Fibroblast of the conjunctiva (primary cell): ENCODE results near the gene DOCK6.
A peak's percentile ranks its signal among the peaks of the same experiment; 100 is the strongest.
"Not testable (repeated sequence)": the region's sequence is repeated elsewhere in the genome, so short reads cannot be mapped to it uniquely, and the experiment has no call there.

Experiments used
- DNase-seq: peaks from one replicate; pipeline ENCODE4 v3.0.0-alpha.2; 2010; ENCODE audit warnings: low read depth

The DOCK6 gene

DNA sequence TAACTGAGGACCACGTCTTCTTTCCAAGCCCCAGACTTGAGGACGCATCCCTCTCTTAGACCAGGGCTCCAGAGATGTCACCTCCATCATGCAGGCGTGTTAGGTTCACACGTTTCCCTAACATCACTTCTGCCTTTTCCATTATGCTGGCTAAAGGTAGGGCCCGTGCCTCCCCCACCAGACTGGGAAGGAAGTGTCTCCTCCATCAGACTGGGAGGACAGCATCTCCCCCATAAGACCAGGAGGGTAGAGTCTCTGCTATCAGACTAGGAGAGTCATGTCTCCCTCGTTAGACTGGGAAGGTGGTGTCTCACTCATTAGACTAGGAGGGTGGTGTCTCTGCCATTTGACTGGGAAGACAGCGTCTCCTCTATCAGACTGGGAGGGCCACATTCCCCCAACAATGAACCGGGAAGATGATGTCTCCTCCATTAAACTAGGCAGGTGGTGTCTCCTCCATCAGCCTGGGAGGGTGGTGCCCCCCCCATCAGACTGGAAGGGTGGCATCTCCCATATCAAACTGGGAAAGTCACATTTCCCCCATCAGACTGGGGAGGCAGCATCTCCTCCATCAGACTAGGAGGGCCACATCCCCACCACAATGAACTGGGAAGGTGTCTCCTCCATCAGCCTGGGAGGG, 88.7 kb downstream of the DOCK6 start:
- DNase-seq = no peak

DNA sequence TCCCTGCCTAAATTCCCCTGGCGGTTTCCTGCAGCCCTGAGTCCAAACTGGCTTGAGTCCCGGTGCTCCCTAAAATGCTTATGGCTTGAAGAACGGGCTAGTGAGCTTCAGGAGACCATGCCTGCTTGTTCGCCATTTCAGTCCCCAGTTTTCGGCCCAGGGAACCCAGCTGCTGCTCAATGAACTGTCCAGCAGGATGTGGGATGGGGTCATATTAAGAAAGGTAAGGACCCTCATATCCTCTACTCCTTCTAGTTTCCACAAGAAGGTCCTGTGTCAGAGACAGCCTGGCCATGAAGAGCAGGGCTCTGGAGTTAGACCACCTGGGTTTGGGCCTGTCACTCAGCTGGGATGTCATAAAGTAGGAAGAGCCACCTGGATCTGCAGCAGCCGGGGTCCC, 89.7 kb downstream of the DOCK6 start:
- DNase-seq = no peak

DNA sequence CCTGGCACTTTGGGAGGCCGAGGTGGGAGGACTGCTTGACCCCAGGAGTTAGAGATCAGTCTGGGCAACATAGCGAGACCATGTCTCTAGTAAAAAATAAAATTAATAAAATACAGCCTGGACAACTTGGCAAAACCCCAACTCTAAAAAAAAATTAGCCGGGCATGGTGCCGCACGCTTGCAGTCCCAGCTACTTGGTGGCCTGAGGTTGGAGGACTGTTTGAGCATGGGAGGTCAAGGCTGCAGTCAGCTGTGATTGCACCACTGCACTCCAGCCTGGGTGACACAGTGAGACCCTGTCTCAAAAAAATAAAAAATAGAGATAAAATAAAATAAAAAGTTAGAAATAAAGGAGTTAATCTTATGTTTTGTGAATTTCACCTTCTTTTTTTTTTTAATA, 91.2 kb downstream of the DOCK6 start:
- DNase-seq = no peak

DNA sequence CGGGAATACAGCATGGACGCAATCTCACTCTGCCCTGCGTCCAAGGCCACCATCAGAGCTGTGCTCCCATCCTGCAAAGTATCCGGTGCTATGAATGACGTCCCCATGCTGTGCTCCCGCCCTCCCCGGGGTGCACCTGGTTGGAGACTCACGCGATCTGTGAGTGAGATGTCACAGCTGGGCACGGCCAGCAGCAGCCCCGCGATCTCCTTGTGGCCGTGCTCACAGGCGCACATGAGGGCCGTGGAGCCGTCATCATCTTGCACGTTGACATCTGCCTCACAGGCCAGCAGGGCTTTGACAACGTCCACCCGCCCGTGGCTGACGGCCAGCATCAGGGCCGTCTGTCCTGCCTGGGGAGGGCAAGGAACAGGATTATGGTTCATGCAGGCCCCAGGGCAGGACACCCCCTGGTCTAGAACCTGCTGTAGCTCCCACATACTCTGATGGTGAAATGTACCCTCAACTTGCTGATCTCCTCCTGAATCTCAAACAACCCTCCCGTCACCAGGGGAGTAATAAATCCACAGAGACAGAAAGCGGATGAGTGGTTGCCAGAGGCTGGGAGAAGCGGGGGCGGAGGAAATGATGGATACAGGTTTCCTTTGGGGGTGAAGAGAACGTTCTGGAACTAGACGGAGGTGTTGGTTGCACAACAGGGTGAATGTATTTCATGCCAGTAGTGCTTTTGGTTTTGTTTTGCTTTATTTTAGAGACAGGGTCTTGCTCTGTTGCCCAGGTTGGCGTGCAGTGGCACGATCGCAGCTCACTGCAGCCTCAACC, 92.2 kb downstream of the DOCK6 start:
- no peak for DNase-seq

DNA sequence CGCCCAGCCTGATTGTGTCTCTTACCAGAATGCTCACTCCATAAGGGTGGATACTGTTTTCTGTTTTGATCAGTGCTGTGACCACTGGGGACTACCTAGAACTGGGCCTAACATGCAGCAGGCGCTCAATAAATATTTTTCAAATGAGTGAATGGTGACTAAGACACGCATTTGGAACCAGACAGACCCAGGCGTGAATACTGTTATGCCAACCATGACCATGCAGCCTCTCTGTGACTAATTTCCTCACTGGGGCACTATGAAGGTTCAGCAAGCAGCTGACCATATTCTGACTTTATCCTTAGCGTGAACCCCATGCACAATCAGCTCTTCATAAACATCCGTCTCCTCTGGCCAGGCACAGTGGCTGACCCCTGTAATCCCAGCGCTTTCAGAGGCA, 93.8 kb downstream of the DOCK6 start:
- peak; percentile 77 for DNase-seq

DNA sequence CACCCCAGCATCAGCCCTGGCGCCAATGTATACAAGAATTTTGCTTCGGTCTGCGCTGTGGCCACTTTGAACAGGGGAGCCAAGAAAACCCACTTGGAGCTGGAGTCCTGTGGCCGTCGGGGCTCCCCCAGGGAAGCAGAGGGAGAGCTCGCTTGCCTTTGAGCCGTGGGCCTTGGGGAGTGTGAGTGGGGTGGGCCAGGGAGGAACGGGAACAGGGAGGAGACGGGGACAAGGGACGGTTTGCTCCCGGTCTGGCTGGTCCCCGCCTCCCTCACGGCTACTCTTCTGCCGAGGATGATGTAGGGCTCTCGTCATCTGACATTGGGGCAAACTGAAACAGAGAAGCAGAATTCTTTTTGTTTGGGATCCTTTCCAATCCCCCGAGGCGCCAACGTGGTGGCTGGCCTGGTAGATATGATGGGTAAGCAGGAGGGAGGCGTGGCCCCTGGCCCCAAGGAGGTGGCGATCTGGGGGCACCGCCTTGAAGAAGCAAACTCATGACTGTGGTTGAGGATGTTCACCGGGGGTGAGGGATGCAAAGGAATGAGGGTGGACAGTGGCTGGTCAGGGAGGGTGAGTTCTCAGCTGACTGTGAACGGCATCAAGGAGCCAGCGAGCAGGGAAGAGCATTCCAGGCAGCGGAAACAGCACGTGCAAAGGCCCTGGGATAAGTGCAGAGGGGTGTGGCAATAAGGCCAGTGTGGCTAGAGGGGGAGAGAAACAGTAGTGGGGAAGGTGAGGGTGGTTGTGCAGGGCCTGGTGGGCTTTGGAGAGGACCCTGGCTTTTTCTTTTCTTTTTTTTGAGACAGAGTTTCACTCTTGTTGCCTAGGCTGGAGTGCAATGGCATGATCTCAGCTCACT, 95.8 kb downstream of the DOCK6 start:
- peak; percentile 61 for DNase-seq

DNA sequence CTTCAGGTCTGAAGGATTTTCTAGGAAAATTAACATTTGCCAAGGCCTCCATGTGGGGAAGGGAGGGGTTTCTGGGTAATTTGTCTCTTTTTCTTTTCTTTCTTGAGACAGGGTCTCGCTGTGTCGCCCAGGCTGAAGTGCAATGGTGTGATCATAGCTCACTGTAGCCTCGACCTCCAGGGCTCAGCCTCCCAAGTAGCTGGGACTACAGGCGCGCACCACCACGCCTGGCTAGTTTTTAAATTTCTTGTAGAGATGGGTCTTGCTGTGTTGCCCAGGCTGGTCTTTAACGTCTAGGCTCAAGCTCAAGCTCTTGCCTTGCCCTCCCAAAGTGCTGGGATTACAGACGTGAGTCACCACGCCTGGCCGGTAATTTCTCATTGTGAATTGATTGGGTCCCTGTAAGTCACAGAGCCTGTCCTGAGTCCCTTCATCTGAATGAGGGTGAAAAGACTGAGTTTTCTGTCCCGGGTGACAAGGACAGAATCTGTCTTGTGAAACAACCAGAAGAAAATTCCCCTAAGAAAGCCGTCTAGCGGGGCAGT, 96.8 kb downstream of the DOCK6 start:
- DNase-seq = no peak

DNA sequence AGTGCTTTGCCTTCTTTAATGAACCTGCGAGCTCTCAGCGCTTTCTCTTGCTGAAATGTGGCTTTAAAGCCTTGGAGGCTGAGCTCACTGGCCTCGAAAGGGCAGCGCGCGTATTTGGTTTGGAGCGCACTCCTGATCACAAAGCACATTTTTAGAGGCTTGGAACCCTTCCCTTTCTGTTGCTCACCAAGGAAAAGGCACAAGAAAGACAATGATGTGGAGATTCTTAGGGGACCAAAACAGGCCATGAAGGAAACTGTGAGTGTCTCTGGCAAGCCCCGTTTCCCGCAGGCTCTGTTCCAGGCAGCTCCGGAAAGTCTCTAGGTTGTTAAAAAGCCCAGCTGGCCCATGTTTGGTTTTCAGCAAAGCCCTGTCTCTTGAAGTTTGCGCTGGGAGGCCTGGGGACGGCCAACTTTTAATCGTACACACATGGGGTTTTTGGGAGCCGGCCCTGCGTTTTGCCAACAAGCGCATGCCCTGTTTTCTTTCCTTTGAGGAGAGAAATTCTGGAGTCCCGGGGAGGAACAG, 97.4 kb downstream of the DOCK6 start:
- peak; percentile 92 for DNase-seq

DNA sequence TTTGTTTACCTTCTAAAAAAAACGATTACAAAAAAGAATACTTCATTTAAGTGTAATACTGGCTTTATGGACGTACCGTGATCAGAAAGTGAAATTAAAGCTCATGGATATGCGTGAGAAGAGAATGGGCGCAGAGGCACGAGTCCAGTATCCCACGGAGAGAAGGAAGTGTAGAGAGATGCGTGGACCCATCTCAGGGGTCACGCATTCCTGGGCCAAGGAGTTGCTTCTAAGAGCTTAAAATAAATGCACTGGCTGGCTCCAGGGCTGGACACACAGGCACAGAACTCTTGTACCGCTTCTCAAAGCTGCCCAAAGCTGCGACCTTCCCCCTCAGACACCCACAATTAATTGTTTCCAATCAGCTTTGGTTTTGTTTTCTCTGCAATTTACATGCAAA, 98.0 kb downstream of the DOCK6 start:
- DNase-seq = no peak

DNA sequence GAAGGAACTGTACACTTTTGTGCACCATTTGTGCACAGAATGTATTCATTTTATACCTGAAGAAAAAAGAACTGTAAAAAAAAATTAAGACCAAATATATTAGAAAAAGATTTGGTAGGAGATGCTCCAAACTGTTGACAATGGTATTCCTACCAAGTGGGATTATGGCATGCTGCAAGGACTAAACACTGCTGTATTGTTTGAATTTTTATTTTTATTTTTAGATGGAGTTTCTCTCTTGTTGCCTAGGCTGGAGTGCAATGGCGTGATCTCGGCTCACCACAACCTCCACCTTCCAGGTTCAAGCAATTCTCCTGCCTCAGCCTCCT, 101.9 kb downstream of the DOCK6 start:
- DNase-seq = not testable (repeated sequence)

DNA sequence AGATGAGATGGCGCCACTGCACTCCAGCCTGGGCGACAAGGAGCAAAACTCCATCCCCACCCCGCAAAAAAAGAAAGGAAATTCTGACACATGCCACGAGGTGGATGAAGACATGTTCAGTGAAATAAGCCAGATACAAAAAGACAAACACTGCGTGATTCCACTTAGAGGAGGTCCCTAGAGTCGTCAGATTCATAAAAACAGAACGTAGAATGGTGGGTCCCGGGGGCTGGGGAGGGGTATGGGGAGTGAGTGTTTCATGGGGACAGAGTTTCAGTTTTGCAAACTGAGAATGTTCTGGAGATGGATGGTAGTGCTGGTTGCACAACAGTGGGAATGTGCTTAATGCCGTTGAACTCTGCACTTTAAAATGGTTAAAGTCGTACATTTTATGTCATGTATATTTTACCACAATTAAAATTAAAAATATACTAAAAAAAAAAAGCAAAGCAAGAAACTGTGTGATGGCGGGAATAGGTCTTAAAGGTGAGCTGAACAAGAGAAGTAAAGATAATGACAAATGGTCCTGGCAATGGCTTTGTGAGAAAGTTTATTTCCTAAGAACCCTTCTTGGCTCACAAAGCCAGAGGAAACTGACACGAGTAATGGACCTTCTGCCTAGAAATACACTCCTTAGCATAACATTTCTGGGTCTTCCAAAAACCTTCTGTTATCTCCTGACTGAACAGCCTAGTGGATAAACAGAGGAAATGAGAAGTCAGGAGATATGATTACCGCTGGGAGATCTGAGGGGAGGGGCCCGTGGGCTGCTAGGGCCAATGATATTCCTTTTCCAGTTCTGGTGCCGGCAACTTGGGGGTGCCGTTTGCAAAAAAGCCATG, 102.5 kb downstream of the DOCK6 start:
- DNase-seq = no peak

DNA sequence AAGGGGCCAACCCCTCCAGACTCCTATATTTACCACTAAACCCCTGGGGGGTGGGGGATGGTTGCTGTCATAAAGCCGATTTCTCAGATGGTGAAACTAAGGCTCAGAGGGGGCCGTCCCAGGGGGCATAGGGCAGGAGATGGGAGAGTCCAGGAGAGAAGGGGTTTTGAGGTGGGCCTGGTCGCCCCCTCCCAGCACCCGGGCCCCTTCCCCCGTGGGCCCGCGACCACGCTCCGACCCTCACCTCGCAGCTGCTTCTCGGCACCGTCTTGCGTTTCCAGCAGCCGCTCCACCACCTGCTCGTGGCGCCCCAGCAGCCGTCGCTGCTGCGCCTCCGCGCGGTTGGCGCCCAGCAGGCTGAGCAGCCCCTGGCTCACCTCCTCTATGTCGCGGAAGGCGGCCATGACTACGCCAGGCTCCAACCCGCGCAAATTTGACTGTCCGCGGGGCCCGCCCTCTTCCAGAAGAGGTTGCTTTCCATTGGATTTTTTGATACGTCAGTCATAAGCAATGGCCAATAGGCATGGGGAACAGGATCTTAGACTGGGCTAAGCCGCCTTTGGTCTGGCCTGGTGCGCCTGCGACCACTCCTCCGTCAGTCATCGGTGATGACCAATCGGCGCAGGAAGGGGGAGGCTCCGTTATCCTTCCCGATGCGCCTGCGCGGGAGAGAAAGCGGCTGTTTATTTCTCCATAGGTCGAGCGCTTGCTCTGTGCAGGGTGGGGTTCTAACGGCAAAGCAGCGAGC, 106.8 kb downstream of the DOCK6 start, which contains the start of gene SPC24:
Gene SPC24, minus strand, starts transcription at position 410 of the 748 bp plus-strand sequence. Its CDS starts 6 bp downstream, at position 404.
- DNase-seq = peak; percentile 99

DNA sequence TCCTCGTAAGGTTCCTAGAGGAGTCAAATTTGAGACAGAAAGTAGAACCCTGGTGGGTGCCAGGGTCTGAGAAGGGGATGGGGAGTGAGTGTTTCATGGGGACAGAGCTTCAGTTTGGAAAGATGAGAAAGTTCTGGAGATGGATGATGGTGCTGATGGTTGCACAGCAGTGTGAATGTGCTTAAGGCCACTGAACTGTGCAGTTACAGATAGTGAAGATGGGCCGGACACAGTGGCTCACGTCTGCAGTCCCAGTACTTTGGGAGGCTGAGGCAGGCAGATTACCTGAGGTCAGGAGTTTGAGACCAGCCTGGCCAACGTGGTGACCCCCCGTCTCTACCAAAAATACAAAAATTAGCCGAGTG, 107.7 kb downstream of the DOCK6 start:
- DNase-seq = no peak

DNA sequence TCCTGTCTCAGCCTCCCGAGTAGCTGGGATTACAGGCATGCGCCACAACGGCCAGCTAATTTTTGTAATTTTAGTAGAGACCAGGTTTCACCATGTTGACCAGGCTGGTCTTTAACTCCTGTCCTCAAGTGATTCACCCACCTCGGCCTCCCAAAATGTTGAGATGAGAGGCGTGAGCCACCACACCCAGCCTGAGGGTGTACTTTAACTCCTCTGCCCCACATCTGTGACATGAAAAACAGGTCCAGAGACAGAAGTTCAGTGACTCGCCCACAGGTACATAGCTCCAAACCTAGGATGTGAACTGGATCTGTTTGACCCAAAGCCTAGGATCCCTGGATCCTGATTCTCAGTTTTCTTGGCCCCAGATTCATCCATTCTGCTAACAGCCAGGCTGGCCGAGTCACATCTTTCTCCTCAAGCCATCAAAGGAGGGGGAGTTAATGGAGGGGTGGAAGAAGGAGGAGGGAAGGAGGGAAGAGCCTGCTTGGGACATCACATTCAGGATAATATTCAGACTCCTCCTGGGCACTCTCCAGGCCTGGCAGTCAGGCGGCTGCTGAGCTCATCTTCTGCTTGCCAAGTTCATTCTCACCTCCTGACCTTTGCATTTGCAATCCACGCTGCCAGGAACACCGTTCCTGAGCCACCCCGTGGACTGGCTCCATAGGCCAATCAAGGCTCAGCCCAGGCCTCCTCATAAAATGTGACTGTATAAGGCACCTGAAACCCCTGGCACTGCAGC, 109.8 kb downstream of the DOCK6 start:
- DNase-seq = peak; percentile 85

DNA sequence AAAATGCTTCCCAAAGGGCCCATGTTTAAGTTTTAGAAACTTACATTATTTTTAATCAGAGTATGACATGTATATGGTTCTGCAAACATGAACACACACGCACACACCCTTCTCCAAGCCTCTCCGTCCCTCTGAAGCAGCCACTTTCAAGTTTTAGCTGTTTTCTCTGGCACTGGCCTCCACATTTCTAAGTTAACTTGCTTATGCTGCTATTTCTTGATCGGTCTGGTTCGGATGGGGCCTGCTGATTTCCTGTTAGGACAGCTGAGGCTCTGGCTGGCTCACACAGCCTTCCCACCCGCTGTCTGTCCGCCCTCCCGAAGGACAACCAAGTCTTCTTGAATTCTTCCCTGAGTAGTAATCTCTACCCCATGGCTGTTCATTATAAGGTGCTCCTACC, 111.1 kb downstream of the DOCK6 start:
- no peak for DNase-seq
